Dendritic cell treated with granulocyte-macrophage colony-stimulating factor and Interleukin-4, amounts not matched to agents 40 ng/mL and 50 ng/mL, for 4 days (primary cell): ENCODE measurements around the gene VWA8.
"Not testable (repeated sequence)": the region's sequence is repeated elsewhere in the genome, so short reads cannot be mapped to it uniquely, and the experiment has no call there.

Experiments used
- H3K27ac Mint-ChIP-seq: one replicate; pipeline ENCODE4 v1.8.0; 2022; ENCODE audit warnings: mild to moderate bottlenecking, mixed read lengths
- H3K27me3 Mint-ChIP-seq: one replicate; pipeline ENCODE4 v1.8.0; 2022; ENCODE audit warnings: mild to moderate bottlenecking, mixed read lengths
- H3K36me3 Mint-ChIP-seq: one replicate; pipeline ENCODE4 v1.8.0; 2022; ENCODE audit warnings: low read depth, mixed read lengths
- H3K4me1 Mint-ChIP-seq: one replicate; pipeline ENCODE4 v1.8.0; 2022; ENCODE audit warnings: low read depth, mixed read lengths
- H3K4me3 Mint-ChIP-seq: one replicate; pipeline ENCODE4 v1.8.0; 2022; ENCODE audit warnings: mild to moderate bottlenecking, moderate library complexity, mixed read lengths
- H3K9me3 Mint-ChIP-seq: one replicate; pipeline ENCODE4 v1.8.0; 2022; ENCODE audit warnings: mixed read lengths
- intact Hi-C: fragments of 100-400 bp; cut with micrococcal nuclease; formaldehyde crosslinking; loops from one replicate; pipeline ENCODE4 v1.15.0; 2022

Gene VWA8

DNA sequence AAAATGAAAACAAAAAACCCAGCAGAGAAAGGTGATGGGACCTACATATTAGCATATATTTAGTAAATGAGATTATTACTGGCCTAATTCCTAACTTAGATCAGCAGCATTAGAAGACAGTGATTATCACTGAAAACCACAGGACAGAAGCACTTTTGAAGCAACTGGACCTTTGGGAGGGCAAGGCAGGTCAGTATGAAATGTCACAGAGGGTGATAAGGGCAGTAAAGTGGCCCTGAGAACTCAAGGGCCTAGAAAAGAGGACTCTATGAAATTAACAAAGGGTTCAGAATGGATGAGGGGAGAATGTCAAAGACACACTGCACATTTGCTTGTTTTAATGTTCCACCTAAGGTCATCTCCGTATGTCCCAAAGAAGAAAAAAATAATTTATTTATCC lies 148.7 kb downstream of the VWA8 start:
- Mint-ChIP-seq H3K9me3 (no peaks in the 10 kb centered on the region), H3K4me3 (no peak overlapping the region), H3K4me1 (peaks cover 20% of the 10 kb centered on the region), H3K36me3 (peaks cover 27% of the 10 kb centered on the region), H3K27ac (no peak overlapping the region), H3K27me3 (no peaks in the 10 kb centered on the region)
- intact Hi-C loops = no loop called here

- intact Hi-C loops = no loop called here
- H3K27me3 Mint-ChIP-seq = no peaks in the 10 kb centered on the region
- H3K4me1 Mint-ChIP-seq = peaks cover 20% of the 10 kb centered on the region
- H3K4me3 Mint-ChIP-seq = no peak overlapping the region
- no peak overlapping the region for H3K27ac Mint-ChIP-seq
- peaks cover 33% of the 10 kb centered on the region for H3K36me3 Mint-ChIP-seq
- H3K9me3 Mint-ChIP-seq = no peaks in the 10 kb centered on the region
These were observed 149.3 kb downstream of the VWA8 start for GRCh38 chr13:41811588-41812021.

GRCh38 chr13:41809962-41810361 lies 150.9 kb downstream of the VWA8 start:
- intact Hi-C loops = no loop called here
- no peak overlapping the region for H3K4me3 Mint-ChIP-seq
- H3K36me3 Mint-ChIP-seq = peaks cover 41% of the 10 kb centered on the region
- H3K9me3 Mint-ChIP-seq = peaks cover 5% of the 10 kb centered on the region
- no peaks in the 10 kb centered on the region for H3K27me3 Mint-ChIP-seq
- no peak overlapping the region for H3K27ac Mint-ChIP-seq
- H3K4me1 Mint-ChIP-seq = peaks cover 20% of the 10 kb centered on the region

DNA sequence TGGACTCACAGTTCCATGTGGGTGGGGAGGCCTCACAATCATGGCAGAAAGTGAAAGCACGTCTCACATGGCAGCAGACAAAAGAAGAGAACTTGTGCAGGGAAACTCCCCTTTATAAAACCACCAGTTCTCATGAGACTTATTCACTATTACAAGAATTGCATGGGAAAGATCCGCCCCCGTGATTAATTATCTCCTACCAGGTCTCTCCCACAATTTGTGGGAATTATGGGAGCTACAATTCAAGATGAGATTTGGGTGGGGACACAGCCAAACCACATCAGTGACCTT lies 157.5 kb downstream of the VWA8 start:
- H3K36me3 Mint-ChIP-seq = peaks cover 63% of the 10 kb centered on the region
- intact Hi-C loops, H3K4me3 Mint-ChIP-seq, H3K27me3 Mint-ChIP-seq, H3K4me1 Mint-ChIP-seq, H3K27ac Mint-ChIP-seq: not testable (repeated sequence)
- H3K9me3 Mint-ChIP-seq = peaks cover 28% of the 10 kb centered on the region

- no peak overlapping the region for H3K4me3 Mint-ChIP-seq
- H3K4me1 Mint-ChIP-seq = no peaks in the 10 kb centered on the region
- H3K9me3 Mint-ChIP-seq = peaks cover 28% of the 10 kb centered on the region
- no peaks in the 10 kb centered on the region for H3K27me3 Mint-ChIP-seq
- peaks cover 57% of the 10 kb centered on the region for H3K36me3 Mint-ChIP-seq
- intact Hi-C loops = no loop called here
- H3K27ac Mint-ChIP-seq = no peak overlapping the region
These were observed 158.0 kb downstream of the VWA8 start for GRCh38 chr13:41802684-41803444.

DNA sequence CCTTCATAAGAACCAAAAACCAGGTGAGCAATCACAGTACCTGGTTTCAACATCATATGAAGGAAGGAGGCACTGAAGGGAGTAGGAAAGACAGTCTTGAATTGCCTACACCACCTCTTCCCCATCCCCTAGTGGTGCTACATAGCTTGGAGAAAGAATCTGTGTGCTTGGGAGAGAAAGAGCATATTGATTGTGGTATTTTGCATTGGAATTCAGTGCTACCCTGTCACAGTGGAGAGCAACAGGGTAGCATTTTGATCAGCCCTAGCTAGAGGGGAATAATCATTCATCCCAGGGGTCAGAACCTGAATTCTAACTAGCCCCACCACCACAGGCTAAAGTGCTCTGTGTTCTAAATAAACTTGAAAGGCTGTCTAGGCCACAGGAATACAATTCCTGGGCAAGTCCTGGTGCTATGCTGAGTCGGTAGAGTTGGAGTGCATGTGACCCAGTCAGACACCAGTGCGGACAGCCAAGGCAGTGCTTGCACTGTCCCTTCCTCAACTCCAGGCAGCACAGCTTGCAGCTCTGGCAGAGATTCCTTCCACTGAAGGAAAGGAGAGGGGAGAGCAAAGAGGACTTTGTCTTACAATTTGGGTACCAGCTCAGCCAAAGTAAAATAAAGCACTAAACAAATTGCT lies 158.7 kb downstream of the VWA8 start:
- H3K27ac Mint-ChIP-seq = no peak overlapping the region
- peaks cover 28% of the 10 kb centered on the region for H3K9me3 Mint-ChIP-seq
- H3K27me3 Mint-ChIP-seq = no peaks in the 10 kb centered on the region
- no peaks in the 10 kb centered on the region for H3K4me1 Mint-ChIP-seq
- peaks cover 51% of the 10 kb centered on the region for H3K36me3 Mint-ChIP-seq
- intact Hi-C loops = no loop called here
- H3K4me3 Mint-ChIP-seq = no peak overlapping the region

DNA sequence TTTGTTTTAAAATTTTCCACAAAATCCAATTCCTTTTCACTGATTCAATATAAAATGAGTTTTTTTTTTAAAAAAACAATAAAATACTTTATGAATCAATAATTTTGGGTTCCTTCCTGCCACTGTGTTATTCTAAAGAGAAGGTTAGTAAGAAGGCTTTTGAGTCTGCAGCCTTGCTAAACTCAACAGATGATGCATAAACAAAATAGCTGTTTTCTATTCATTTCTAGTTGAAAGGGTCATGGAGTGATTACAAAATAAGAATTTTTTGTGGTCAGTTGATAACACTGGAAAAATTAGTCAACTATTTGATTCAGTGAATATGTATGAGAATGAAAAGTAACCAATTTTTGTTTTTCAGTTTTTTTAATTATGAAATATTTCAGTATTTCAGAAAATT lies 169.9 kb downstream of the VWA8 start:
- intact Hi-C loops = no loop called here
- H3K9me3 Mint-ChIP-seq = no peaks in the 10 kb centered on the region
- no peaks in the 10 kb centered on the region for H3K4me1 Mint-ChIP-seq
- no peaks in the 10 kb centered on the region for H3K27me3 Mint-ChIP-seq
- no peak overlapping the region for H3K4me3 Mint-ChIP-seq
- H3K36me3 Mint-ChIP-seq = peaks cover 6% of the 10 kb centered on the region
- no peak overlapping the region for H3K27ac Mint-ChIP-seq

DNA sequence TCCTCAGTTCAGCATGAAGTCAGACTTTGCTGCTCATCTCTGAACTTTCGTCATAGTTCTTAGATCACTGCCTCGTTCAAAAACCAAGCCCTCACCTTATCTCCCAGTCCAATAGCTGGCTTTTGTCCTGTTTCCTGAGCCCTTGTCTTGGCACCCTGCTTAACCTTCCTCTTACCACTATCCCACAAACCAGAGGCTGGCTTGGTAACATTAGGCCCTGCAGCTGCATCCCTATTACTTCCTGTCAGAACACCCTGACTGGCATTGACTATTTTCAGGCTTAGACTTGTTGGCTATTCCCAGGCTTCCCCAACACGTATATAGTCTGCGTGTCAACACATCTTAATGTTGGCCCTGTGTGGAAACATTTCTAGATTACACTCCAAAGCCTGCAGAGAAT lies 172.4 kb downstream of the VWA8 start:
- Mint-ChIP-seq H3K4me1 (no peaks in the 10 kb centered on the region), H3K9me3 (no peaks in the 10 kb centered on the region), H3K4me3 (no peak overlapping the region), H3K27ac (no peak overlapping the region), H3K27me3 (no peaks in the 10 kb centered on the region), H3K36me3 (no peaks in the 10 kb centered on the region)
- intact Hi-C loops = no loop called here

DNA sequence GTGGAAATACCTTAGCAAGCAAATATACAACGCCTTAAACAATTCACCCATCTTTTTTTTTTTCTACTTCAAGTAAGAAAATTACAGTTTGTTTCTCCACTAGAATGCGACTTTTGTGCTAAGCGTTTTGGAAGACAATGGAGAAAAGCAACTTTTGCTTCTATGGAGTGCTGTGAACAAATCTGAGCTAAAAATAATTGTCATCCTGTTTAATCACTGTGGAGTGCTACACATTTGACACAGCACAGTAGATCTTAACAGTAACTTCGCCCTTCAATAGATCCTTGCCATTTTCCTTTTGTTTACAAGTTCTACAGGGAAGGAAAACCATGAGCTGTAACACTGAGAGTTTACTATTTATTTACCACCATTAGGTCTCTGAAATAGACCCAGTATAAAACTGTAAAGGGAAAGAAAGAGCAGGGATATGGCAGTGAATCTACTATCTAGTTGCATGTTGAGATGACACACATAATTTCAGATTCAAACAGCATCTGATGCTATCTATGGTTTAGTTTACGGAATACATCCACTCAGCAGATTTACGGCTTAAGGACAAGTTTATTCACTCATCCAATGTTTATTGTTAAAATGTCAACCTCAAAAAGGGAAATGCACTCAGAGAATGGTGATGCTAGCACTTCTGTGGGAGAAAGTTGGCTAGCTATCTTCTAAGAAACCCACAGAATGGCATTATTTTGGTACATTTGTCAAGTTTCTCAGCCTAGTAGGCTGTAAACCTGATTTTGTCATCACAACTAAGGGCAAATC lies 175.3 kb downstream of the VWA8 start:
- no peaks in the 10 kb centered on the region for H3K4me1 Mint-ChIP-seq
- no peaks in the 10 kb centered on the region for H3K9me3 Mint-ChIP-seq
- no peaks in the 10 kb centered on the region for H3K36me3 Mint-ChIP-seq
- no peak overlapping the region for H3K27ac Mint-ChIP-seq
- intact Hi-C loops = no loop called here
- no peaks in the 10 kb centered on the region for H3K27me3 Mint-ChIP-seq
- H3K4me3 Mint-ChIP-seq = no peak overlapping the region

- intact Hi-C loops = no loop called here
- no peaks in the 10 kb centered on the region for H3K4me1 Mint-ChIP-seq
- H3K36me3 Mint-ChIP-seq = peaks cover 6% of the 10 kb centered on the region
- H3K27ac Mint-ChIP-seq = no peak overlapping the region
- H3K4me3 Mint-ChIP-seq = no peak overlapping the region
- no peaks in the 10 kb centered on the region for H3K27me3 Mint-ChIP-seq
- no peaks in the 10 kb centered on the region for H3K9me3 Mint-ChIP-seq
These were observed 178.8 kb downstream of the VWA8 start for GRCh38 chr13:41782086-41782485.

- Mint-ChIP-seq H3K36me3 (peaks cover 8% of the 10 kb centered on the region), H3K27me3 (no peaks in the 10 kb centered on the region), H3K4me1 (no peaks in the 10 kb centered on the region), H3K9me3 (no peaks in the 10 kb centered on the region), H3K27ac (no peak overlapping the region), H3K4me3 (no peak overlapping the region)
- intact Hi-C loops = no loop called here
These were observed 179.9 kb downstream of the VWA8 start for GRCh38 chr13:41780715-41781706.

GRCh38 chr13:41775251-41775650 lies 185.7 kb downstream of the VWA8 start:
- intact Hi-C loops = no loop called here
- Mint-ChIP-seq H3K4me3 (no peak overlapping the region), H3K4me1 (no peaks in the 10 kb centered on the region), H3K9me3 (no peaks in the 10 kb centered on the region), H3K27ac (no peak overlapping the region), H3K27me3 (no peaks in the 10 kb centered on the region), H3K36me3 (peaks cover 8% of the 10 kb centered on the region)

GRCh38 chr13:41774605-41775218 lies 186.2 kb downstream of the VWA8 start:
- Mint-ChIP-seq H3K36me3 (peaks cover 8% of the 10 kb centered on the region), H3K27me3 (no peaks in the 10 kb centered on the region), H3K4me3 (no peak overlapping the region), H3K4me1 (no peaks in the 10 kb centered on the region), H3K9me3 (no peaks in the 10 kb centered on the region), H3K27ac (no peak overlapping the region)
- intact Hi-C loops = no loop called here
